BLaER1 (cell line): ENCODE results near the gene CNOT4.

Experiments used
- H3K27ac ChIP-seq: shearing (Covaris generic); formaldehyde crosslinking; 2 replicates; pipeline ENCODE4 v1.8.1; 2022
- H3K27me3 ChIP-seq: shearing (Covaris generic); formaldehyde crosslinking; 2 replicates; pipeline ENCODE4 v1.8.1; 2022
- H3K36me3 ChIP-seq: shearing (Covaris generic); formaldehyde crosslinking; 2 replicates; pipeline ENCODE4 v1.8.1; 2022
- H3K4me1 ChIP-seq: shearing (Covaris generic); formaldehyde crosslinking; 2 replicates; pipeline ENCODE4 v1.8.1; 2022
- H3K4me2 ChIP-seq: shearing (Covaris generic); formaldehyde crosslinking; 2 replicates; pipeline ENCODE4 v1.8.1; 2022
- H3K4me3 ChIP-seq: shearing (Covaris generic); formaldehyde crosslinking; 2 replicates; pipeline ENCODE4 v1.8.1; 2022
- H3K9ac ChIP-seq: shearing (Covaris generic); formaldehyde crosslinking; 2 replicates; pipeline ENCODE4 v1.8.1; 2022
- H3K9me3 ChIP-seq: shearing (Covaris generic); formaldehyde crosslinking; 2 replicates; pipeline ENCODE4 v1.8.1; 2022
- H4K20me1 ChIP-seq: shearing (Covaris generic); formaldehyde crosslinking; 2 replicates; pipeline ENCODE4 v1.8.1; 2022
- Cebpa-rat ChIP-seq: shearing (Covaris generic); IDR thresholded peaks from 2 replicates; pipeline ENCODE4 v1.8.1; 2022

CNOT4 gene

GRCh38 chr7:135380351-135380750 is 129.6 kb downstream of the CNOT4 start:
- Histone ChIP-seq H3K27ac (no peak overlapping the region), H3K4me2 (no peak overlapping the region)

GRCh38 chr7:135377171-135377570 is 132.7 kb downstream of the CNOT4 start:
- no peaks in the 10 kb centered on the region for H3K4me1 ChIP-seq
- H3K27ac ChIP-seq, result no peak overlapping the region
- no peaks in the 10 kb centered on the region for H4K20me1 ChIP-seq
- H3K4me2 ChIP-seq, result no peak overlapping the region
- no peaks in the 10 kb centered on the region for H3K27me3 ChIP-seq
- no peak for TF ChIP-seq Cebpa-rat
- H3K4me3 ChIP-seq, result no peak overlapping the region
- no peaks in the 10 kb centered on the region; the same call in 1 of the 2 replicates for H3K36me3 ChIP-seq
- no peaks in the 10 kb centered on the region for H3K9me3 ChIP-seq
- no peak overlapping the region for H3K9ac ChIP-seq

More at GRCh38 chr7:135380351-135380750, 129.6 kb downstream of the CNOT4 start:
- Histone ChIP-seq H3K36me3 (no peaks in the 10 kb centered on the region; the same call in 1 of the 2 replicates), H4K20me1 (no peaks in the 10 kb centered on the region), H3K4me3 (no peak overlapping the region), H3K27me3 (no peaks in the 10 kb centered on the region), H3K9ac (no peak overlapping the region), H3K4me1 (no peaks in the 10 kb centered on the region), H3K9me3 (no peaks in the 10 kb centered on the region)
- no peak for TF ChIP-seq Cebpa-rat

- Histone ChIP-seq H4K20me1 (no peaks in the 10 kb centered on the region), H3K4me2 (no peak overlapping the region), H3K4me1 (no peaks in the 10 kb centered on the region), H3K27ac (no peak overlapping the region), H3K4me3 (no peak overlapping the region), H3K36me3 (no peaks in the 10 kb centered on the region; the same call in 1 of the 2 replicates), H3K27me3 (no peaks in the 10 kb centered on the region), H3K9ac (no peak overlapping the region), H3K9me3 (no peaks in the 10 kb centered on the region)
- no peak for TF ChIP-seq Cebpa-rat
Measured at GRCh38 chr7:135375908-135376699, 133.8 kb downstream of the CNOT4 start.

- H3K4me3 ChIP-seq, result no peak overlapping the region
- H3K4me1 ChIP-seq, result no peaks in the 10 kb centered on the region
- no peak overlapping the region for H3K9ac ChIP-seq
- H3K9me3 ChIP-seq, result no peaks in the 10 kb centered on the region
- H3K36me3 ChIP-seq, result peaks cover 4% of the 10 kb centered on the region; the same call in 1 of the 2 replicates
- no peak overlapping the region for H3K4me2 ChIP-seq
- TF ChIP-seq Cebpa-rat, result no peak
- no peak overlapping the region for H3K27ac ChIP-seq
- H4K20me1 ChIP-seq, result no peaks in the 10 kb centered on the region
- H3K27me3 ChIP-seq, result no peaks in the 10 kb centered on the region
Measured at GRCh38 chr7:135374736-135375135, 135.2 kb downstream of the CNOT4 start.

GRCh38 chr7:135372222-135372621 is 137.7 kb downstream of the CNOT4 start:
- Histone ChIP-seq H4K20me1 (no peaks in the 10 kb centered on the region), H3K36me3 (0 out of 2 replicates have a peak, but pooled peaks cover 4% of the 10 kb centered on the region), H3K4me2 (no peak overlapping the region), H3K27me3 (no peaks in the 10 kb centered on the region), H3K27ac (no peak overlapping the region), H3K4me3 (no peak overlapping the region), H3K4me1 (no peaks in the 10 kb centered on the region), H3K9ac (no peak overlapping the region), H3K9me3 (no peaks in the 10 kb centered on the region)
- no peak for TF ChIP-seq Cebpa-rat

GRCh38 chr7:135370656-135371055 is 139.2 kb downstream of the CNOT4 start:
- no peaks in the 10 kb centered on the region for H3K4me1 ChIP-seq
- H3K4me3 ChIP-seq, result no peak overlapping the region
- no peak overlapping the region for H3K9ac ChIP-seq
- no peak overlapping the region for H3K27ac ChIP-seq
- no peak overlapping the region for H3K4me2 ChIP-seq
- H4K20me1 ChIP-seq, result no peaks in the 10 kb centered on the region
- H3K27me3 ChIP-seq, result no peaks in the 10 kb centered on the region
- no peak for TF ChIP-seq Cebpa-rat
- no peaks in the 10 kb centered on the region for H3K9me3 ChIP-seq
- H3K36me3 ChIP-seq, result 0 out of 2 replicates have a peak, but pooled peaks cover 4% of the 10 kb centered on the region

- no peak overlapping the region for H3K27ac ChIP-seq
- TF ChIP-seq Cebpa-rat, result no peak
Measured at GRCh38 chr7:135369405-135369804, 140.5 kb downstream of the CNOT4 start.

GRCh38 chr7:135368416-135369186 is 141.3 kb downstream of the CNOT4 start:
- Histone ChIP-seq H3K9me3 (no peaks in the 10 kb centered on the region), H3K4me2 (no peak overlapping the region), H3K27ac (no peak overlapping the region), H3K4me3 (no peak overlapping the region), H3K9ac (no peak overlapping the region), H3K4me1 (no peaks in the 10 kb centered on the region), H4K20me1 (no peaks in the 10 kb centered on the region), H3K36me3 (peaks cover 7% of the 10 kb centered on the region), H3K27me3 (no peaks in the 10 kb centered on the region)
- TF ChIP-seq Cebpa-rat, result no peak

More at GRCh38 chr7:135369405-135369804, 140.5 kb downstream of the CNOT4 start:
- Histone ChIP-seq H3K27me3 (no peaks in the 10 kb centered on the region), H4K20me1 (no peaks in the 10 kb centered on the region), H3K9ac (no peak overlapping the region), H3K4me3 (no peak overlapping the region), H3K4me2 (no peak overlapping the region), H3K4me1 (no peaks in the 10 kb centered on the region), H3K9me3 (no peaks in the 10 kb centered on the region), H3K36me3 (0 out of 2 replicates have a peak, but pooled peaks cover 4% of the 10 kb centered on the region)

- Histone ChIP-seq H3K4me2 (no peak overlapping the region), H4K20me1 (no peaks in the 10 kb centered on the region), H3K9ac (no peak overlapping the region), H3K4me3 (no peak overlapping the region), H3K9me3 (no peaks in the 10 kb centered on the region), H3K27me3 (no peaks in the 10 kb centered on the region), H3K27ac (no peak overlapping the region), H3K36me3 (peaks cover 19% of the 10 kb centered on the region), H3K4me1 (no peaks in the 10 kb centered on the region)
- TF ChIP-seq Cebpa-rat, result no peak
Measured at GRCh38 chr7:135366843-135367508, 142.9 kb downstream of the CNOT4 start.
